8988T (cell line): ENCODE data around the gene SARS1.
"Not testable (repeated sequence)": the region's sequence is repeated elsewhere in the genome, so short reads cannot be mapped to it uniquely, and the experiment has no call there.

Source experiments
- DNase-seq: peaks from one replicate; pipeline ENCODE4 v3.0.0; 2011

SARS1 gene

GRCh38 chr1:109213824-109214693 lies at the start of gene SARS1:
SARS1 (plus strand) TSS chr1:109213918; CDS start chr1:109213993, 75 bp downstream.
- peak; percentile 81 for DNase-seq

GRCh38 chr1:109164538-109164937 lies 49.2 kb upstream of the SARS1 start:
- no peak for DNase-seq

GRCh38 chr1:109167001-109167506 lies 46.7 kb upstream of the SARS1 start:
- no peak for DNase-seq

GRCh38 chr1:109170035-109170764 lies 43.5 kb upstream of the SARS1 start:
- DNase-seq, result no peak

- DNase-seq, result no peak
Measured at GRCh38 chr1:109171646-109172045, 42.1 kb upstream of the SARS1 start.

- not testable (repeated sequence) for DNase-seq
Measured at GRCh38 chr1:109176349-109176748, 37.4 kb upstream of the SARS1 start.

- not testable (repeated sequence) for DNase-seq
Measured at GRCh38 chr1:109180715-109181084, 33.0 kb upstream of the SARS1 start.

- DNase-seq, result no peak
Measured at GRCh38 chr1:109181085-109181806, 32.5 kb upstream of the SARS1 start.

- no peak for DNase-seq
Measured at GRCh38 chr1:109181807-109182163, 31.9 kb upstream of the SARS1 start.

- DNase-seq, result no peak
Measured at GRCh38 chr1:109183058-109183738, 30.5 kb upstream of the SARS1 start.

- no peak for DNase-seq
Measured at GRCh38 chr1:109184687-109185086, 29.0 kb upstream of the SARS1 start.

GRCh38 chr1:109185357-109185756 lies 28.4 kb upstream of the SARS1 start:
- no peak for DNase-seq

- no peak for DNase-seq
Measured at GRCh38 chr1:109185990-109186732, 27.6 kb upstream of the SARS1 start.

GRCh38 chr1:109186733-109187086 lies 27.0 kb upstream of the SARS1 start:
- no peak for DNase-seq

GRCh38 chr1:109187127-109187526 lies 26.6 kb upstream of the SARS1 start:
- no peak for DNase-seq

- DNase-seq, result no peak
Measured at GRCh38 chr1:109188200-109188599, 25.5 kb upstream of the SARS1 start.

- no peak for DNase-seq
Measured at GRCh38 chr1:109188781-109189180, 24.9 kb upstream of the SARS1 start.

GRCh38 chr1:109190189-109190588 lies 23.5 kb upstream of the SARS1 start:
- DNase-seq, result no peak

- peak; percentile 26 for DNase-seq
Measured at GRCh38 chr1:109191377-109191776, 22.3 kb upstream of the SARS1 start.

- no peak for DNase-seq
Measured at GRCh38 chr1:109191891-109192290, 21.8 kb upstream of the SARS1 start.

- no peak for DNase-seq
Measured at GRCh38 chr1:109192433-109192832, 21.3 kb upstream of the SARS1 start.
